Subcutaneous preadipocyte (primary cell): ENCODE results near the gene TPPP3. TPM values are rescaled to one million over a fixed set of nuclear protein-coding genes. Genes with fewer than 3 reads are reported as not detected.

Experiments
- small RNA-seq: library from RNA; depleted of rRNA; stranded (forward); fragments of <200 nt; gene quantifications from one replicate; pipeline ENCODE3, GENCODE V24; 2012
- total RNA-seq: library from RNA; depleted of rRNA; stranded (reverse); fragments of >200 nt; gene quantifications from 2 replicates; pipeline ENCODE4 v1.2.3, GENCODE V29; 2012

Gene TPPP3
- total RNA-seq, result 0.37 and 0.98 TPM in 2 replicates

DNA sequence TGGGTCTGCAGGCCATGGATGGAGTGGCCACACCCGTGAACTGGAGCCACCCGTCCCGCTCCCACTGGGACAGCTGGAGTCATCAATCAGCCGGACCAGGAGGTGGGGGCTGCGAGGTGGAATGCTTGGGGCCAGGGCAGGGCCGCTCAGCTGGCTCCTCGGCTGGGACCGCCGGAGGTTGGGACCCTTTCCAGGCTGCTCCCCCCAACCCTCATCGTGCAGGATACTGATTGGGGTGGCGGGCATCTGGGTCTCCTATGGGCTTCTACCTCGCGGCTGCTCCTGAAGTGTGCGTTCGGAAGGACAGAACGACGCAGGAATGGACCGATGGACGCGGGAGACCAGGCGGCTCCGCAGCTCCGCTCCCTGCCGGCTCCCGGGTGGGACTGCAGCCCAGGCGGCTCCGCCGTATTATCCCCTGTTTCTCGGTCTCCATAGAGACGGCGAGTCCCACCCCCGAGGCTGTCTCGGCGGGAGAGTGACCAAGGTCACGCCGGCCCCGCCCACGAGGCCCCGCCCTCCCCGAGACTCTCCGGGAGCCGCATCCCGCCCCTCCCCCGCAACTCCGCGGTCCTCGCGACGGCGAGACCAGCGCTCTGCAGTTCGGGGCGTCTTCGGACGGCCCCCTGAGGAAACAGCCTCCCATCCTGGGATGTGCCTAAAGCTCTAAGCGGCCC is at the start of gene TPPP3:
TSS of gene TPPP3 (minus strand) at position 388 of the 677 bp plus-strand sequence. CDS start 2,387 bp downstream, outside the sequence.

DNA sequence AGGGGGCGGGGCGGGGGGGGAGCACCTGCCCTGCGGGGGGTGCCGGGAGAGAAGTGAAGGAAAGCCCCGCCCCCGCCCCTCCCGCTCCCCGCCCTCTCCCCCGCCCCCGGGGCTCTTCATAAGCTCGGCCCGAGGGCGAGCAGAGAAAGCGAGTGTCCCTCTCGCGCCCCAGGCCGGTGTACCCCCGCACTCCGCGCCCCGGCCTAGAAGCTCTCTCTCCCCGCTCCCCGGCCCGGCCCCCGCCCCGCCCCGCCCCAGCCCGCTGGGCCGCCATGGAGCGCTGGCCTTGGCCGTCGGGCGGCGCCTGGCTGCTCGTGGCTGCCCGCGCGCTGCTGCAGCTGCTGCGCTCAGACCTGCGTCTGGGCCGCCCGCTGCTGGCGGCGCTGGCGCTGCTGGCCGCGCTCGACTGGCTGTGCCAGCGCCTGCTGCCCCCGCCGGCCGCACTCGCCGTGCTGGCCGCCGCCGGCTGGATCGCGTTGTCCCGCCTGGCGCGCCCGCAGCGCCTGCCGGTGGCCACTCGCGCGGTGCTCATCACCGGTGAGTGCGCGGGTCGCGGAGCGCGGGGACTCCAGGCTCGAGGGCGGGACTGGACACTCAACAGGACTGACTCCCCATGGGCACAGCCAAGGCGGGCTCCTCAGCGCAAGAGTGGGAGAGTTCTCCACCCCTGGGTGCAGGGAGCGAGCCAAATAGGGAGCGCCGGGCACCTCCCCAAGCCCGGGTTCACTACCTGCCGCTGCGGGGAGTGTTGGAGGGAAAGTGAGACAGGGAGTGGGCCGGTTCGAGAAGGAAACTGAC is 37.9 kb upstream of the TPPP3 start, which contains the start of gene HSD11B2:
TSS of gene HSD11B2 (plus strand) at position 145 of the 798 bp plus-strand sequence. CDS start at position 273, 128 bp downstream.

DNA sequence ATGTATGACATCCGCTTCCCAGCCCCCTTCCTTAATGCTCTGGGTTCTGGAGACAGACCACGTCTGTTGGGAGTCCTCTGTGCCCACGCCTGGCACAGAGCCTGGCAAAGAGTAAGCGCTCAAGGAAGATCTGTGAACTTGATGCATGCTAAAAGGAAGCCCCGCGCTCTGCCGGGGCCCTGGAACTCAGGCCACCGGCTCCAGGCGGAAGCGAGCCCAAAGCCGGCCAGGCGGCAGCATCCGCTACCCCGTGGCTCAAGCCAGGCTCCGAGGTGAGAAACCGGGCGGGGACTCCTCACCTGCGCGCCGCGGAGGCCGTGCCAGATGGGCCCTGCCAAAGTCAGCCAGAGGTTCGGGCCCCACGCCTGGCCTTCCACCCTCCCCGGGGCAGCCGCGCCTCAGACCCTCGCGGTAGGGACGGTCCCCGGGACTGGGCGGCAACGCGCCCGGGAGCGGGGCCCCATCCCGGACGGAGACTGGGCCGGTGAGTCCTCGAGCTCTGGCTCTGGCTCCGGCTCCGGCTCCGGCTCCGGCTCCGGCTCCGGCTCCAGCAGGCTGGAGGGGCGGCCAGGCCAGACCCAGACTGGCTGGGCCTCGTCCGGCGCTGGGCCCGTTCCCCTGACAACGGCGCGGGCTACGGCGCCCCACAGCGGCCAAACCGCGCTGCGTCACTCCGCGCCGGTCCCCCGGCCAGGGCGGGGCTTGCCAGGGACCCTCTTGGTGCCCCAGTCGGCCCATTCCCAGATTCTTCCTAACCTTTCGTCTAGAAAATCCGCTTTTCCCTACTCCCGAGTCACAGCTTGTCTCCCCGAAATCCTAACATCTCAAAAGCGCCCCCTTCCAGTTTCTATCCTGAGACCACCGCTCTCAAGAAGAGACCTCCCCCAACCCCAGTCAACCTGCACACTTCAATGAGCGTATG is 22.8 kb upstream of the TPPP3 start, which contains the start of gene ZDHHC1:
TSS of gene ZDHHC1 (minus strand) at position 606 of the 922 bp plus-strand sequence. CDS start 8,702 bp downstream, outside the sequence.

Small RNAs within 50 kb of the gene (small RNA-seq; reads per million reads assigned to genes)
- not detected for gene RNU1-123P

Other genes with a start within 250 kb of the TPPP3 start
- 15.4 and 23.1 TPM in 2 replicates for gene B3GNT9, start 242.5 kb downstream of the TPPP3 start, total RNA-seq
- 12.1 and 14.7 TPM in 2 replicates for gene TRADD, start 233.6 kb downstream of the TPPP3 start, total RNA-seq
- gene FBXL8, start 233.5 kb downstream of the TPPP3 start, total RNA-seq, result 10.8 and 19.5 TPM in 2 replicates
- 2.7 and 6.2 TPM in 2 replicates for gene HSF4, start 228.8 kb downstream of the TPPP3 start, total RNA-seq
- 5.9 and 7.3 TPM in 2 replicates for gene NOL3, start 223.0 kb downstream of the TPPP3 start, total RNA-seq
- gene MATCAP1, start 209.5 kb downstream of the TPPP3 start, total RNA-seq, result 12.9 and 17.8 TPM in 2 replicates
- gene EXOC3L1, start 203.4 kb downstream of the TPPP3 start, total RNA-seq, result not detected in 2 replicates
- gene E2F4, start 201.3 kb downstream of the TPPP3 start, total RNA-seq, result 68.3 and 88.0 TPM in 2 replicates
- 0.37 and 0.59 TPM in 2 replicates for gene ELMO3, start 194.4 kb downstream of the TPPP3 start, total RNA-seq
- 17.8 and 25.4 TPM in 2 replicates for gene TMEM208, start 166.4 kb downstream of the TPPP3 start, total RNA-seq
- 31.6 and 50.6 TPM in 2 replicates for gene FHOD1, start 146.0 kb downstream of the TPPP3 start, total RNA-seq
- gene SLC9A5, start 144.5 kb downstream of the TPPP3 start, total RNA-seq, result 1.1 and 2.5 TPM in 2 replicates
- 63.2 and 69.0 TPM in 2 replicates for gene PLEKHG4, start 114.0 kb downstream of the TPPP3 start, total RNA-seq
- gene KCTD19, start 66.8 kb downstream of the TPPP3 start, total RNA-seq, result not detected in 2 replicates
- not detected in 2 replicates for gene LRRC36, start 66.7 kb downstream of the TPPP3 start, total RNA-seq
- gene ZDHHC1, start 23.0 kb upstream of the TPPP3 start, total RNA-seq, result 9.2 and 9.8 TPM in 2 replicates
- 0.59 TPM in 1 of 2 replicates, not detected in the other for gene HSD11B2, start 37.6 kb upstream of the TPPP3 start, total RNA-seq
- 110 and 129 TPM in 2 replicates for gene ATP6V0D1, start 87.7 kb upstream of the TPPP3 start, total RNA-seq
- not detected in 2 replicates for gene AGRP, start 90.0 kb upstream of the TPPP3 start, total RNA-seq
- gene RIPOR1, start 135.3 kb upstream of the TPPP3 start, total RNA-seq, result 29.4 and 29.5 TPM in 2 replicates
- 21.7 and 33.2 TPM in 2 replicates for gene CTCF, start 169.0 kb upstream of the TPPP3 start, total RNA-seq